Astrocyte of the spinal cord (primary cell): Measurements from ENCODE around the gene SNX32.

Experiments
- DNase-seq: peaks from one replicate; pipeline ENCODE4 v3.0.0; 2011; ENCODE audit warnings: low read depth, low spot score
- H3K4me3 ChIP-seq: 2 replicates; pipeline ENCODE4 v1.5.1; 2011; ENCODE audit warnings: low read depth, mild to moderate bottlenecking, low read length, moderate library complexity
- in situ Hi-C: cut with HindIII; loops from 2 replicates; pipeline ENCODE4 v1.10.0; 2017; ENCODE audit warnings: low sequenced_read_pairs
- TF ChIP-seq, protein P1 (sequence below): IDR thresholded peaks from 2 replicates; pipeline ENCODE4 v1.5.1; 2012; ENCODE audit warnings: low read depth, mild to moderate bottlenecking, low read length, inconsistent platforms

The SNX32 gene

DNA sequence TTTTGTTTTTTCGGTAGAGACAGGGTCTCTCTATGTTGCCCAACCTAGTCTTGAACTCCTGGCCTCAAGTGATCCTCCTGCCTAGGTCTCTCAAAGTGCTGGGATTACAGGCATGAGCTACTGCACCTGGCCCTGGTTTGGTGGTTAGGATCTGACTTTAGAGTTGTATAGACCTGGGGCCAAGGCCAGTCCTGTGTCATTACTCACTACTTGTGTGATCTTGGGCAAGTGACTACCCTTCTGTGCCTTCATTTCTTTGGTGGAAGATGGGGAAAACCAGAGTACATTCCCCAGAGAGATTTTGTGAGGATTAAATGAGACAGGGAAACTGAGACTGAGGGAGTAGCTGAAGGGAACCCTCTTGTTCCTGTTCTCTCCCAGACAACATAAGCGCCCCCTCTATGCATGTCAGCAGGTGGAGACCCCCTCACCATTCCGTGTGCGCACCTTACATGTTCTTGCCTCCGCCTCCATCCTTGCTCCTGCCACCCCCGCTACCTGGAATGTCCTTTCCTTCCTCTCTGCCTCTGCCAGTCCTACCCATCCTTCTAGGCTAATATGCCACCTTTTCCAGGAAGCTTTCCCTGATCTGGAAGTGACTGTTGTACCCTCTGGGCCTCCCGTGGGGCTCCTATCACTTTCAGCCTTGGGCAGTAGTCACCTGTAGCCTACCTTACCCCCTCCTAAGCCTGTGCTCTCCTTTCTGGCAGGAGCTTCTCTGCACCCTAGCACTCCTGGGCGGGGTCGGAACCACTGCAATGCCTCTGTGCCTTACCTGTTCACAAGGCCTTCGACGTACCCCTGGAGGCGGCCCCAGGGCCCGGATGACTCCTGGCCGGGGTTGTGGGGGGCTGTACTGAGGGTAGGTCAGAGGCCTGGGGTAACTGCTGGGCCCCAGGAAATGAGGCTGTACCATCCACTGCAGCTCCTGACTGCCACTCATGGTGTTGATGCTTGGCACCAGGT, 62.6 kb downstream of the SNX32 start:
- no peak overlapping the region for H3K4me3 ChIP-seq
- TF ChIP-seq, protein P1, sequence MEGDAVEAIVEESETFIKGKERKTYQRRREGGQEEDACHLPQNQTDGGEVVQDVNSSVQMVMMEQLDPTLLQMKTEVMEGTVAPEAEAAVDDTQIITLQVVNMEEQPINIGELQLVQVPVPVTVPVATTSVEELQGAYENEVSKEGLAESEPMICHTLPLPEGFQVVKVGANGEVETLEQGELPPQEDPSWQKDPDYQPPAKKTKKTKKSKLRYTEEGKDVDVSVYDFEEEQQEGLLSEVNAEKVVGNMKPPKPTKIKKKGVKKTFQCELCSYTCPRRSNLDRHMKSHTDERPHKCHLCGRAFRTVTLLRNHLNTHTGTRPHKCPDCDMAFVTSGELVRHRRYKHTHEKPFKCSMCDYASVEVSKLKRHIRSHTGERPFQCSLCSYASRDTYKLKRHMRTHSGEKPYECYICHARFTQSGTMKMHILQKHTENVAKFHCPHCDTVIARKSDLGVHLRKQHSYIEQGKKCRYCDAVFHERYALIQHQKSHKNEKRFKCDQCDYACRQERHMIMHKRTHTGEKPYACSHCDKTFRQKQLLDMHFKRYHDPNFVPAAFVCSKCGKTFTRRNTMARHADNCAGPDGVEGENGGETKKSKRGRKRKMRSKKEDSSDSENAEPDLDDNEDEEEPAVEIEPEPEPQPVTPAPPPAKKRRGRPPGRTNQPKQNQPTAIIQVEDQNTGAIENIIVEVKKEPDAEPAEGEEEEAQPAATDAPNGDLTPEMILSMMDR: no peak

DNA sequence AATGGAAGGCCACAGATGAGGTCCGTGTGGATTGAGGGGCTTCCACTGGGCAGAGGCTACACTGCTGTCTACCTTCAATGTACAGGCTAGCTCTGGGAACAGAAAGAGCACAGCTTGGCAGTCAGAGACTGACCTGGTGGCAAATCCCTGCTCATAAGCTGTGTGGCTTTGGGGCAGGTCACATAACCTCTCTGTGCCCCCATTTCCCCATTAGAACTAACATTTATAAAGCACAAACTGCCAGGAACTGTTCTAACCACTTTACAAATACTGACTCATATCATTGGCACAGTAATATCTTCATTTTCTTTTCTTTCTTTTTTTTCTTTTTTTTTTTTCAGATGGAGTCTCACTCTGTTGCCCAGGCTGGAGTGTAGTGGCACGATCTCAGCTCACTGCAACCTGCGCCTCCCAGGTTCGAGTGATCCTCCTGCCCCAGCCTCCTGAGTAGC, 63.3 kb downstream of the SNX32 start:
- TF ChIP-seq, protein P1: no peak
- no peak overlapping the region for H3K4me3 ChIP-seq
- in situ Hi-C loops: no loop called here
- DNase-seq: peak; percentile 43

More for the DNA sequence above, 62.6 kb downstream of the SNX32 start:
- in situ Hi-C loops: no loop called here
- no peak for DNase-seq

DNA sequence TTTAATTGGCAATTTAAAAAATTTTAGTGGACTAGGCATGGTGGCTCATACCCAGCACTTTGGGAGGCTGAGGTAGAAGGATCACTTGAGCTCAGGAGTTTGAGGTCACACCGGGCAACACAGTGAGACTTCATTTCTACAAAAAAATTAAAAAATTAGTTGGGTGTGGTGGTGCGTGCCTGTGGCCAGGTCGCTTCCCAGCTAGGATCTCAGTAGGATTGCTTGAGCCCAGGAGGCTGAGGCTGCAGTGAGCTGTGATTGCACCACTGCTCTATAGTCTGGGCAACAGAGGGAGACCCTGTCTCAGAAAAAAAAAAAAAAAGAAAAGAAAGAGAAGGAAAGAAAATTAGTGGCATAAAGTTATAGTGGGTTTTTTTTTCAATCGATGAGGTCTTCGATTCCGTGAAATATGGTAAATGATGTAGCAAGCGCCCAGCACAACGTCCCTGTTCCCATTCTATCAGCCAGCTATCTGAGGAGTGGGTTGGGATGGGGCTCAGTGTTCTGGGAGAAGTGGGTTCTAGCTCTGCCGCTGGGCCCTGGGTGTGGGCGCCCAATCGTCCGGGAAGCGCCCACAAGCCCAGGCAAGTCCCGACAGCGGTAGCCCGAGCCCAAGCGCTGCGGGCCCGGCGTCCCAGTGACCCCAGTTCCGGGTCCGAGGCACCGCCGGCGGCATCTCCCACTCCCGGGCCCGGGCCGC, 65.0 kb downstream of the SNX32 start:
- in situ Hi-C loops: no loop called here
- TF ChIP-seq, protein P1: no peak
- peak overlapping the region; percentile 96 for H3K4me3 ChIP-seq
- DNase-seq: no peak

DNA sequence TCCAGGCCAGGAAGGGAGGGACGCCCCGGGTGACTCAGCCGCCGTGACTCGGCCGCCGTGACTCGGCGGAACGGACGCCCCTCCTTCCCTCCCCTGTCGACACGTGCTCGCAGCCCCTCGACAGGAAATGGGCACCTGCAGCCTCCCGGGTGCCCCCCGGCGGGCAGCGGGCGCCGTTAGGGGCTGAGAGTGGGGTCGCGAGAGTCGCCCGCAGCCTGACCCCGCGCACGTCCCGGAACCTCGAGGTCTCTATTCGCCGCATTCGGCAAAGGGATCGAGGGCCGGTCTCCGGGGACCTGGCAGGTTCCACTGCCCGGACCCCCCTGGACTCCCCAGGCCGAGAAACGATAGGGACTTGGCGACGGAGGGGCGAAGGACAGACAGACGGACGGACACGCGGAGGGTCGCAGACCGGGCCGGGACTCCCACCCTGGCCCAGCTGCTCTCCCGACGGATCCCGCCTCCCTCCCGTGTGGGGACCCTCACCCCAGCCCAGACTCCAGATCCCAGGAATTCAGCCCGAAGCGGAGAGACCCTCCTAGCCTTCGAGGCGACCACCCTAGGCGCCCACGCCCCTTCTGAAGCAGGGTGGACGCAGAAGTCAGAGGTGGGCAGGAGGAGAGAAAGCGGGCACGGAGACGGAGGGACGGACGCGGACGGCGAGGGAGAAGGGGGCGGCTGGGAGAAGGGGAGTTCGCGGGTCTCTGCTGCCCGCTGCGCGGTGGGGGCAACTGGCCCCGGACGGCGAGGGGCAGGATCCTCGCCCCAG, 65.8 kb downstream of the SNX32 start:
- TF ChIP-seq, protein P1: no peak
- in situ Hi-C loops: no loop called here
- H3K4me3 ChIP-seq: peak overlapping the region; percentile 96
- peak; percentile 79 for DNase-seq

DNA sequence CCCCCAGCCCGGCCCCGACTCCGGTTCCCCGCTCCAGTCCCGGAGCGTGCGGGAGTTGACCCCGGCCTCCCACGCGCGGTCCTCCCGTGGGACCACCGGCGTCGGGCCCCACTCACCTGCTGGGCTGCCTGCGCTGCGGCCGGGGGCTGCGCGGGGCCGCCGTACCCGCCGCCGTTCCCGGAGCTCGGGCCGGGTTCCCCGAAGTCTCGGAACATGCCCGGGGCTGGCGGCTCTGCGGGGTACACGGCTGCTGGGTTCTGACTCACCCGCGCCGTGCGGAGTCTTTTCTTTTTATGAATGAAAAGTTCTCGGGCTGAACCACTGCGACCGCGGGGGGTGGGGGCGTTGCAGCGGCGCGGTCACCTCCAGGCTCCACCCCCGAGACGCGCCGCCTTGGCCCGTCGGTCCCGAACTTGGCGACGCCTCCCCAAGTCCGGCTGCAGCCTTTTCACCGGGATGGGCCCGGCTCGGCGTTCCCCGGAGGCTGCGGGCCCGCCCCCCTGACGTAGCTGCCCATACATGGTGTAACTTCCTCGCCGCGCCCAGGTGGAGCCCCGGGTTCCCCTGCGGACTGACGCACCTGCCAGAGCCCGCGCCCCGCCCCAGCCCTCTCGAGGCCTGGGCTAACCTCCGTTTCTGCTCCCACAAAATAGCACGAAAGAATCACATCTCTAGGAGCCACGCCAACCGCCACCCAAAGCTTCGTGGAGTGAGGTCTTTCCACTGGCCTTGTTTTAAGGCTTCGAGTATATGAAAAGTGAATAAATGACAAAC, 66.5 kb downstream of the SNX32 start, which contains the start of gene FOSL1:
TSS of gene FOSL1 (minus strand) at position 264 of the 774 bp plus-strand sequence. CDS start at position 215, 49 bp downstream.
- peak within 1 kb of the TSS; percentile 96 for H3K4me3 ChIP-seq
- peak; percentile 98 for DNase-seq
- in situ Hi-C loops: no loop called here
- TF ChIP-seq, protein P1: no peak
